ENCODE data around the gene C2orf81.

The C2orf81 gene

DNA sequence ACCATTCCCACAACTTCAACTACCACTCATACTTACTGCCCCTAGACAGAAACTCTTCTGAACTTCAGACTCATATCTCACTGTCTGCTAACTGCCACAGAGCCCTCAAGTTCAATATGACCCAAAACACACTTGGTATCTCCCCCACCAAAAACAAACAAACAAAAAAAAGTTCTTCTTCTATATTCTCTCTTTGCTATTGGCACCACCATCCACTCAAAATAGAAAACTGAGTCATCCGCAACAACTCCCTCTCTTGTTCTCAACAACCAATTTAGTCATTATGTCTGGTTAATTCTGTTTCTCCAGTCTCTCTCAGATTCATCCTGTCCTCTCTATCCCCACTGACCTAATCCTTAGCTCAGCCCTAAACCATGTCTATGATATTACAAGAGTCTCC lies 34.1 kb downstream of the C2orf81 start:
- no peak for DNase-seq

DNA sequence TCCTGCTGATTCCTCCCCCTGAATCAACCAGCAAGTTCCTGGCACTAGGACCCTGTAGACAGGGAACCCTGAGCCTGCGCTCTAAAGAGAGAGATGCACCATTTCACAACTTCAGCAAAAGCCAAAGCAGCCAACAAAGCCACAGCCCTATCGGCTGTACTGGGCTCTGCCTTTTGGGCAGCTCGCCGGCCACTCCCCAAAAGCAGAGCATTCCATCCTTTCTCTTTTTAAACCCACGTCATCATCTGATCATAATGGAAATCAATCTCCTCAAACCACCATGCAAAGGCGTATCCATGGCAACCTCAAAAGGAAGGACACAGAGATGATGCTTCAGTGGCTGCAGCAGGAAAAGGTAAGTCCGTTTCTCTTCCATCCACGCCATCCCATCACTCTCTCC lies 36.0 kb downstream of the C2orf81 start:
- peak; percentile 59 for DNase-seq

DNA sequence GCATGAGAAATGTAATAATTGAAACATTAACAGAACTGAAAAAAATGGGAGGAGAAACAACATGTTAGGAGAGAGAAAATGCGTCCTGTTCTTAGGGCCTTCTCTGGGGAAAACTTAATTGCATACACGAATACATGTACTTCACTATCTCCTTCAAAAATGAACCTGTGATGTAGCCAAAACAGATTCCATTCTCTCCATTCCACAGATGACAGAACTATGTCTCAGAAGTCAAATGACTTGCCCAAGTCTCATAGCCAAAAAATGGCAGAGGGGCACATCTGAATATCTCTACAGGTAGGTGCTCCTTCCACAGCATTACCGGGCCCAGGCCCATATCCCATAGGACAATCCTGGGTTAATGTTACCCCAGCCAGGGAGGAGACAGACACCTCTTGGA lies 37.4 kb downstream of the C2orf81 start:
- DNase-seq = no peak

DNA sequence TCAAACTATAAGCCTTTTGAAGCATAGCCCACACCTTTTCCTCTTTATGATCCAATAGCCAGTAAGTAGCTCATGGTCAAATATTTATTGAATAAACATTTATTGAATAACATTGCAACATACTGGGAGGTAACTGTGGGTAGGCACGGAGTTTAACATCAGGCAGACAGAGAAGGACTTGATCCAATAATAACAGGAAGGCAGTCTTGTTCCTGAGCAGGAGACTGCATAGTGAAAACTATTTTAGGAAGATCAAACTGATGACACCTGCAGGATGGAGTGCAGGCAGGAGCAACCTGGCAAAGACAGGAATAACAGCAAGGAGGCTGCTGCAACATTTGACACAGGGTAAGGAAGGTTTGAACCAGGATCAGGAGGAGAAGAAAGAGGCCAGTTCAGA lies 38.2 kb downstream of the C2orf81 start:
- no peak for DNase-seq

DNA sequence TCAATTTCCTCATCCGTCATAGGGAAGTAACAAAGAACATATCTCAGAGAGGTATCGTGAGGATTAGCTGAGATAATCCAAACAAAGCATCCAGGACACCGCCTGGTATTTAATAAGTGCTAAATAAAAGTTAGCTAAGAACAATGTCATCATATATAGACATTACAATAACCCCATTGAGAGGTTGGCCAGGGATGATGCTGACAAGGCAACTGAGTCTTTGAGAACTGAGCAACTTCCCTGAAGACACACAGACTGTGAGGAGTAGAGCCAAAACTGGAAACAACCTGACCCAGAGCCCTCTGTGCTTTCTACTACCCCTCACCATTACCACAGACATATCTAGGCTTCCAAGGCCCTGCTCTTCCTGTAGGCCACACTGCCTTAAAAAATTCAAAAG lies 39.7 kb downstream of the C2orf81 start:
- DNase-seq = no peak

DNA sequence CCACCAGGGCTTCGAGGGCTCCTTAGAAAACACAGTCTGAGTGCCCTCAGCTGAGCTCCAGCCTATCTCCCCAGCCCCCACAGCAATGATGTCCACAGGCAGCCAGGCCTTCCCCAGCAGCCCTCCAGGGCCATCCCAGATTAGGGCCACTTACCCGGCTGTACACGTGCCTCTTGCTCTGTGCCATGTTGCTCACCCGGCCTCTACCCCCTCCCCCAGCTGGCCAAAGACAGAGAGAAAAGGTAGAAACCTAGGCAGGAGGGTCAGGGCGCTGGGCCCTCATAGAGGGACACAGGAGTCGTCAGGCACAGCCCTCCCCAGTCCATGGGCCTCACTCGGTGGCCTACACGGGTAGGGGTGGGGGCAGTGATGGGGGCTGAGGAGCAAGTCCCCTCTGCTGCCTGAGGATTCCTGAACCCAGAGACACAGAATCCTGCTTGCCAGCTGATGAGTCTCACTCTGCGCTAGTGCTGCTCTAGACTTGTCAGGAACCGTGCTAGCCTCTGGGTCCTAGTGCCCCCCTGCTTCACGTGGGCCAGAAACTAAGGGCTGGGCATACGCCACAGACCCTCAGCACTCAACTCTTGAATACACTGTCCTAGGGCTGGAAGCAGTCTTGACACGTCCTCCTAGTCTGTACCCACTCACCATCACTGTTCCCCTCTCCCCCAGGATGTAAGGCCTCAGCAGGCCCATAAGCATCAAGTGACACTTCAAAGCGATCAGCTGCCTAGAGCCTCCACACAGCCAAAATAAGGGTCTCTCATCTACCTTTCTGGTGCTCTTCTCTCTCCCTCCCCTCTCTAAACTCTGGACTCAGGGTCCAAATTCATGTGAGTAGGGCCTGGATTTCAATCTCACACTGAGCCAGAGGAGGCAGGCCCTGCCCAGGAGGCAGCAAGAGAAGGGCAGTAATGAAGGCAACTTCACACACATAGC lies 41.3 kb downstream of the C2orf81 start, which contains the start of gene DCTN1:
Gene DCTN1, minus strand, starts transcription at position 461 of the 939 bp plus-strand sequence. Its CDS starts 274 bp downstream, at position 187.
- DNase-seq = peak; percentile 71

DNA sequence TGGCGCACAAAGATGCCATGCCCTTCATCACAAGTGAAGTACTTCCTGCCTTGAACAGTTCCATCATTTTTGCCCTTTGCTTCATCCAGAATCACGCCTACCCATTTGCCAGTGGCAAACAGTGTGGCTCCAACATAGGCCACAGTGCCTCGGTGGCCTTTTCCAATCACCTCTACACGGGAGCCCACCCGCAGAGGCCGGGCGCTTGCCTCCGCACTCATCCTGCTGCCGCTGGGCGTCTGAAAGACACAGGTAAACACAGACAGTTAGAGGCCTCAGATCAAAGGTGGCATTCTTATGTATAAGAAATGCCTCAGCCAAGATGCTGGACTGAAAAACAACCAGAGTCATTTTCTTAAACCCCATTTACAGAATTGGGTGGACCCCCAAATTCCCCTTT lies 43.4 kb downstream of the C2orf81 start:
- DNase-seq = no peak

DNA sequence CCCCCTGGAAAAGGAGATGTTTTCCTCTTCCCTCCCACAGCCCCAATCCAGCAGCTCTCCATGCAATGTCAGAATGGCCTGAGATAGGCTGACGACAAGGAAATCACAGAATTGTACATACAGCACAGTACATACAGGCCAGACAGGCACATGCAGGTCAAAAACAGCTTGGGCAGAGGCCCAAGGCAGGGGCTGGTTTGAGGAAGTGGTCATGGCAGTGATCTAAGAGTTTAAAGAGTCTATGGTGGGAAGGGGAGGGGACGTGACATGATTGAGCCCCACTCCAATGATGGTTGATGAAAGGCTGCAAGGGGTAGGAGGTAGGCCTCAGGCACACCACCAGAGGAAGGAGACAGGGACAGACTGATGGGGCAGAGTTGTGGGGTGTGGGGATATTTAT lies 45.6 kb downstream of the C2orf81 start:
- no peak for DNase-seq

DNA sequence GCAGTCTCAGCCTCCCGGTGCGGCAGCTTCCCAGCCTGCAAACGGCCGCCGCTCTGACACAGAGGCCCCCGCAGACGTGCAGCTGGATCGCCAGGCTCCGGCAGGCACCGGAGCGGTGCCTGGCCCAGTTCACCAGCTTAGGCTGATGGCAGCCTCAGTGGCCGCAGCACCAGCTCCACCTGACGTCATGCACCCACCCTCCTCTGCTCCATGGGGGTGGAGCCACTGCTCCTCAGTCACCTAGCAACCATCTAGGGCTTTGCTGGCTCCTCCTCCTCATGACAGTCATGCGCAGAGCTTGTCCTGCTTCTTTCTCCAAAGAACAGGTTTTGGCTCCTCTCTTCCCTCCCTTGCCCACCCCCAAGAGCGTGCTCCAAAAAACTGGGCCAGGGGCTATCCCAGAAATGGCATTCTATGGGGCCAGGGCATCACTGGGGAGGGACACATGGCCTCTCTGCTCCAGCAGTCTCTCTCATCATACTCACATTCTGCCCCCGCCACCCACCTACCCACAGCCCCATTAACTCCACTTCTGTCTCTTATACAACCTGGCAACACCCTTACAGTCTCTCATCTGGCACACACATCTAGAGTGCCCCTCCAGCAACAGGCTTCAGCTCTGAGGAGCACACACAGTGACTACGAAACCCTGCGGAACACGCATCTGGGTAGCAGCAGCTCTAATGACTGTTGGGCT lies 46.8 kb downstream of the C2orf81 start:
- DNase-seq = peak; percentile 92

DNA sequence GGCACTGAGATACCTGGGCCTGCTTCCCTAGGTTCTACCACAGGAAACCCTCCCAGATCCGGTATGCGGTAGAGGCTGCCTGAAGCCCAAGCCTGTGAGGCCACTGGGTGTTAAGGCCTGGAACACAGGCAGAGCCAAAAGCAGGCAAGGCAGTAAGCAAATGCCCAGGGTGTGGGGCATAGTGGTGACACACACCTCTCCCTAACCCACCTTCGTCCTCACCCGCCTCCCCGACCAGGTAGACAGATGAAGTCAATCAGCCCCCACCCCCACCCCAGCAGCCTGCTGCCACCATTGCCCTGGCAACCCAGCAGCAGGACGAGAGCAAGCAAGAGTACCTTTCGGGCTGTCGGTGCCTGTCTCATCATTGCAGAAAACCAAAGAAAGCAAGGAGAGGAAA lies 47.4 kb downstream of the C2orf81 start:
- DNase-seq = no peak

DNA sequence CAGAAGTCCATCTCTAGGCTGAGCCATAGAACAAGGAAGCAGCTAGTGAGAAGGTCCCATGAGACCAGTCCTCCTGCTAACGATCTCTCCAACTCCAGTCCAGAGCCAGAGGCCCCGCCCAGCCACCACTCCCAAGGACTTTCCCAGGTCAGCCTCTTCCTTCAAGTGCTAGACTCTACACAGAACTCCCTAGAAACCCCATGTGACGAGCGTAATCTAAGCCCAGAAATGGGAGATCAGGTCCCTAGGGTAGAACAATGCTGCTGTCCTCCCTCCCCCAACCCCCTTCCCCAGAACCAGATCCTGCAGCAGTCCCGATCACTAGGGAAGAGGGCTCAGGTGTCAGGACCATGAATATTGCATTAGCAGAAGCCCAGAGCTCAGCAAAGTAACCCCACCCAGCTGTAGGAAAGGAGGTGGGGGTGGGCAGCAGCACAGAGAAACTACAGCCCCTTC lies 48.2 kb downstream of the C2orf81 start:
- DNase-seq = peak; percentile 57

DNA sequence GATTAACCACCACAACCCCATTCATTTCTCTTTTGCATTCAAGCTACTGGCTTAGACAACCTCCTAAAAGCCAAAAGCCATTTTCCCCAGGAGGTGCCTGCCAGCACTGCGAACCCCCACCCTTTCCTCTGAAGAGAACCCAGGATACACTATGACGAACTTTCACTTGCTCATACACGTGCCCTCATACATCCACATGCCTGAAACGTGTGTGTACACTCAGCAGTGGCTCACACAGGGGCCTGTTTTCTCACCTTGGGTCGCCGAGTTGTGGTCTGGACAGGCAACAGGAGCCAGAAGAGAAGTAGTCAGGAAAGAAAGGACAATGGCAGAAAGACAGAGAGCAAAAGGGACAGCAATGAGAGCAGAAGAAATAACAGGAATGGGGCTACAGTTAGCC lies 48.7 kb downstream of the C2orf81 start:
- DNase-seq = no peak

DNA sequence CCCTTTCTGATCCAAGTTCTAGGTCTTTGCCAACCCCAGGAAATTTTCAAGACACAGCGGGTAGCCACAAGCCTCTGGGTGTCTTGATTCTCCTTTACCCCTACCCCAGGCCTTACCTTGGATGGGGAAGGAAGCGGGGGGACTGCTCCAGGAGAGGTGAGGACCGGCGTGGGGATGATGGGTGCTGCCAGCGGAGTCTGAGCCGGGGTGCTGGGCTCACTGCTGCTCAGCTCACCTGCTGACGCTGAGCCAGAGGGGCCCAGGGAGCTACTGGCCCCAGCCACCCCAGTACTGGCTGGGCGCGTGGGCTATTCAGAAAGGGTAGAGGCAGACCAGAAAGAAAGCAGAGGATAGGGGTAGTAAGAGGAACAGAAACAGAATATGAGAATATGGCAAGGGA lies 50.0 kb downstream of the C2orf81 start:
- no peak for DNase-seq

DNA sequence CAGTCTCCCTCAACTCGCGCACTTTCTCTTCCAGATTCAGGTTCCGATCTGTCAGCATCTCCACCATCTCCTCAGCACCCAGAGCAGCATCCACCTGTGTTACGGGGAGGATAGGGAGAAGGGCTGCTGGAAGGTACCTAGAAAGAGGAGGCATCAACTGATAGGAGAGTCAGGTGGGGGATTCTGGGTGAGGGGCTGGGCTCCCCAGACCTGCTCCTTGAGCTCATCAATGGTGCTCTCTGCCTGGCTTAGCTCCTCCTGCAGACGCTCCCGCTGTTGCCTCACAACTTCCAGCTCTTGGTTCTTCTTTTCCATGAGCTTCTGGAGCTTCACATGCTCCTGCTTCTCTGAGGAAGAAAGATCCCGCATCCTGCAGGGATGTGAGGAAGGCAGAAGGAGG lies 51.4 kb downstream of the C2orf81 start:
- DNase-seq = no peak

DNA sequence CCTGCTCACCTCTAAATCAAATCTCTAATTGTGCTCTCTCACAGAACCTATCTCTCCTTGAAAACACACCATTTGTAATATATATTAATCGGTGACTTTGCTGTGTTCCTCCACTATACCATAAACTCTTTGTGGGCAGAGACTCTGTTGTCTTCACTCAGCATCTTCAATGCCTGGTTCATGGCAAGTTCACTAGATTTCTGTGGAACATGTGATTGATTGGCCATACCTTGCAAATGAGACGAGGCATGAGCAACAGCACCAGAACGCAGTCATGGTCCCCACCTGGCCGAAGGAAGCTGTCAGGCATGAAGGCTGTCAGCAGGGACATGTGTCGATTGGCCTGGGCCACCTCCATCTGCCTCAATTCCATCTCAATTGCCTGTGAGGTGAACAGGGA lies 52.9 kb downstream of the C2orf81 start:
- DNase-seq = no peak

DNA sequence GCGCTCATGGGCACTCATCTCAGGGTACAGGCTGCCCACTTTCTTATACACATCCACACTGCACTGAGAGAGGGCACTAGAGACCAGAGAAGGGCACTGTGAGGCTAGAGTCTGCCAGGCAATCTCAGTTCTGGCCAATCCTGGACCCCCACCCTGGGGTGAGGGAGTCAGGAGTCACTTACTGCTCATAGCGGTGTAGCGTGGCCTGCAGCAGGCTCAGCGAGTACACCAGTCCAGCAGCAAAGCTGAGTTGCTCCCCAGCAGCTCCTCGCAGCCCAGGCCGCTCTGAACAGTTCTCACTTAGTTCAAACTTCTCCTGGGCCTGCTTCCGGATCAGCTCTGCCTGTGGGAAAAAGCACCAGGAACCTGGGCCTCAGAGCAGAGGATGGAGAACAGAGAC lies 53.6 kb downstream of the C2orf81 start:
- no peak for DNase-seq

DNA sequence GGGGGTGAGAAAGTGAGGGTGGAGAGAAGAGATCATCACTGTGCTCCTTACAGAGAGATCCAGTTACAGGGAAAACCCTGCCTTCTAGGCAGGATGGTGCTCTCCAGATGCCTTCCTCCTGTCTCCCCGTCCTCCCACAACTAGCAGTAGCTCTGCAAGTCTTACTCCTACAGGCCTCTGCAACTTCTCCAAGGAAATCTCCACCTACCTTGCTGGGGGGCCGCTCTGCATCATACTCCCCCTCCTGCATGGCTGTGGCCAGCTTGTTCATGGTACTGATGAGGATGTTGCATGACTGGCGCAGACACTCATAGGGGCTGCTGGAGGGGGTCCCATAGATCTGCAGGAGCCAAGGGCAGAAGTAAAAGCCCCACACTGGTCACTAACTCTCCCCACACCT lies 55.4 kb downstream of the C2orf81 start:
- DNase-seq = no peak

DNA sequence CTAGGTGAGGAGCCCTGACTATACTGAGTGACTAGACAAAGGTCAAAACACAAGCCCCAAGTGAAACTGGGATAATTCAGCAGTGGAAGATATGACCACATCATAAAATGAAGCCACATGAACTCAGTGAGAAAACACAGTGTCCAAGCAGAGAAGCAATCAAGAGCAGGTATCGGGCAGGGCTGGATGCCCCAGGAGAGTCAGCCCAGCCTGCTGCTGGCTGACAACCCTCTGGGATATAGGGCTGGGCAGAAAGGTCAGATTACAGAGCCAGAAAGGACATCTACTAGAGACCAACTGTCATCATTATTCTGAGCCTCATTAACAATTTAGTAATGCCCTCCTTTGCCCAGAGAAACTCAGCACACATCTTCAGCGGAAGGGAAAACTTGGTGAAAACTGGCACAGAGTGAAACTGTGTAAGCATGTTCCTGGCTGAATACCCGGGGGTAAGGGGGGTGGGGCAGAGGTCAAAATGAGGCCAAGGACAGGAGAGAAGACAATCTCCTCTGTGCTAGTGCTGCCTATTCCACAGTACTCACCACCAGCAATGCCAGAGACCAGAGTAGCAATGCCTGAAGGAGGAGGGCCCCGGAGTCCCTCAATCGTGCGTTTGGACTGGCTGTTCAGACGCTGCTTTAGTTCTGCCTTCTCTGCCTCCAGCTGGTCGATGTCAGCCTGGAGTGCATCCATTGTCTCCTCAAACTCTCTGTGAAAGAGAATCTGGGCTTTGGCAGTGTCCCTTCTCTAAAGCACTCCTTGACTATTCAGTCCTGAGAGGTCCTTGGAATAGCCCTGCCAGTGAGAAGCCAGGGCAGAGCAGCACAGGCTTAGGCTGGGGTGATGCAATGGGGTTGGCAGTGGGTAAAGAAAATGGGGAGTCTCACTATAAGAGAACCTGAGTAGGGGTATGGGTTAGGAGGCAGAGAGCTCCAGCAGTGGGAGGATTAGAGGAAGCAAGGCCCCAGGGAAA lies 56.6 kb downstream of the C2orf81 start:
- no peak for DNase-seq

Measured in retina (tissue), 1 donor.